ENCODE measurements around the gene HBG2.
"Not testable (repeated sequence)": the region's sequence is repeated elsewhere in the genome, so short reads cannot be mapped to it uniquely, and the experiment has no call there.

HBG2 gene

DNA sequence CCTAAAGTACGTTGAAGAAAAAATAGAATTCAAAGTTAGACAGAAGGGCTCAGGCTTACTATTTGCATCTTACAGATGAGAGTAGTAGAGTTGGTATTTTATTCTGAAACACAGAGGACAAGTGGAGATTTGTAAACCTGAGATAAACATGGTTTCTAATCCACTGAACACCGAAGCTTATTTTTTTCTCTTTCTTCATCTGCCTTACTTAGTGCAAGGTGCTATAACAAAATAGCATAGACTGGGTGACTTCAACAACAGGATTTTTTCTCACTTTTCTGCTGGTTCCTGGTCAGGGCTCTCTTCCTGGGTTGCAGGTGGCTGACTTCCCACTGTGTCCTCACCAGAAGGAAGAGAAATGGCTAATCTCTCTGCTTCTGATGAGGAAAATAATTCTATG is 2.8 kb downstream of the HBG2 start:
- TF ChIP-seq CTCF (IDR thresholded peaks at IDR 0.05): no peak

DNA sequence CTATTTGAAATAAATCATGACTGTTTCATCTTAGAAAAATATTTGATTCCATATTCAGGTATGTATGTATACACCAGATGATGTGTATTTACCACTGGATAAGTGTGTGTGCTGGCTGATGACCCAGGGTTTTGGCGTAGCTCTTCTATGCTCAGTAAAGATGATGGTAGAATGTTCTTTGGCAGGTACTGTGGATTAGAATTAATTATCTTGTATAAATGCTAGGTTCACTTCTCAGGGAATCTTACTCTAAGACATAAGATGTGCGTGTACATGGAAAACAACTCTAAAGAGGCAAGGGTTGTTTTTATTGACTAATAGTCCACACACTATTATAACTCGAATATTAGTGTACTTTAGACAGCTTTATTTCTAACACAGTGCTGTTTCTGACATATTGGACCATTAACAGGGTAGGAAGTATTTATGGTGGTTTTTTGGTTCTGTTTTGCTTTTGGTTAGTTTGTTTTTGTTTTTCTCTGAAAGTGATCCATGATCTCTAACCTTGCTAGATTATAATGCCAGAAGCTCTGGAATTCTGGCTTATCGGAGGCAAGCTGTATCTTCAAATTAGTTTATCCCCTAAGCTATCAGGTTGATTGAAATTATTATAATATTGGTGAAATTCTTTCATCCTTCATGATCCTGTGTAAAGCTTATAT is 3.9 kb downstream of the HBG2 start:
- no peak for TF ChIP-seq CTCF (IDR thresholded peaks at IDR 0.05)

DNA sequence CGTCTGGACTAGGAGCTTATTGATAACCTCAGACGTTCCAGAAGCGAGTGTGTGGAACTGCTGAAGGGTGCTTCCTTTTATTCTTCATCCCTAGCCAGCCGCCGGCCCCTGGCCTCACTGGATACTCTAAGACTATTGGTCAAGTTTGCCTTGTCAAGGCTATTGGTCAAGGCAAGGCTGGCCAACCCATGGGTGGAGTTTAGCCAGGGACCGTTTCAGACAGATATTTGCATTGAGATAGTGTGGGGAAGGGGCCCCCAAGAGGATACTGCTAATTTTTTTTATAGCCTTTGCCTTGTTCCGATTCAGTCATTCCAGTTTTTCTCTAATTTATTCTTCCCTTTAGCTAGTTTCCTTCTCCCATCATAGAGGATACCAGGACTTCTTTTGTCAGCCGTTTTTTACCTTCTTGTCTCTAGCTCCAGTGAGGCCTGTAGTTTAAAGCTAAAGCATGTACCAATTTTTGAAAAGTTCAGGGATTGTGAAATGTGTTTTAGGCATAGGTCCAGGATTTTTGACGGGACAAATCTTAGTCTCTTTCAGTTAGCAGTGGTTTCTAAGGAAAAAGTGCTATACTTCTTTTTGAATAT is 4.7 kb downstream of the HBG2 start, which contains the start of gene HBG1:
TSS of gene HBG1 (minus strand) at position 51 of the 590 bp plus-strand sequence. CDS start 53 bp downstream, outside the sequence.
- TF ChIP-seq CTCF (IDR thresholded peaks at IDR 0.05): not testable (repeated sequence)

- TF ChIP-seq CTCF (IDR thresholded peaks at IDR 0.05): no peak
Measured at GRCh38 chr11:5247472-5248192, 6.9 kb downstream of the HBG2 start.

DNA sequence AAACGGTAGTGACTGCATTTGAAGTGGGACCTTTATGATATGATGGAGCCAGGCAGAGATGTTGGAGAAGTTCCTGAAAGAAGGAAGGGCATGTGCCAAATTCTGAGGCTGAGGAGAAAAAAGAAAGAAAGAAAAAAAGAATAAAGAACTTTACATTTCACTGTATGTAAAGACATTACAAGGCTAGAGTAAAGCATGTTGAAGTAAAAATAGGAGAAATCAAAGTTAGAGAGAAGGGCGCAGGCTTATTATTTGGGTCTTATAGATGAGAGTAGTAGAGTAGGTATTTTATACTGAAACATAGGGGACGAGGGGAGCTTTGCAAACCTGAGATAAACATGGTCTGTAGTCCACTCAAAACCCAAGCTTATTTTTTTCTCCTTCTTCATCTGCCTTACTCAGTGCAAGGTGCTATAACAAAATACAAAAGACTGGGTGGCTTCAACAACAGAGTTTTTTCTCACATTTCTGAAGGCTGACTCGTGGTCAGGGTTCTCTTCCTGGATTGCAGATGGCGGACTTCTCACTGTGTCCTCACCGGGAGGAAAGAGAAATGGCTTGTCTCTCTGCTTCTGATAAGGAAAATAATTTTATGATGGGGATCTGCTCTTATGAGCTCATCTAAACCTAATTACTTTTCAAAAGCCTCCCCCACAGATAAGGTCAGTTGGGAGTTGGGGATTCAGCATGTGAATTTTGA is 7.7 kb downstream of the HBG2 start:
- TF ChIP-seq CTCF (IDR thresholded peaks at IDR 0.05): no peak

GRCh38 chr11:5245155-5245554 is 9.4 kb downstream of the HBG2 start:
- no peak for TF ChIP-seq CTCF (IDR thresholded peaks at IDR 0.05)

DNA sequence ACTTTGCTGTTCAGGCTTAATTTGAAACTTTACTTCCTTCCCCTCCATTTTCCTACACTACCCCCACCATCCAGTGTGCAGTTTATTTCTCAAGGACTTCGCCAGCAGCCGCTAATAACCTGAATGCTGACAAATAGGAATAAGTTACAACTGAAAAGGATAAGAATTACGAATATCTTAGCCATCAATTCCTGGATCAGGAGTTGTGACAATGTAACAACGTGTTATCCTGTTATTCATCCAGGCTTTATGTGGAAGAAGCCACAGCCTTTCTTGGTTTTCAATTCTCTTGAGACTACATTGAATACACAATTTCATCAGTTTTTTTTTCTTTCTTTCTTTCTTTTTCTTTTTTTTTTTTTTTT is 10.8 kb downstream of the HBG2 start:
- TF ChIP-seq CTCF (IDR thresholded peaks at IDR 0.05): no peak
